Activated CD4-positive, alpha-beta memory T cell treated with anti-CD3 and anti-CD28 coated beads, Interleukin-2, amount 10 ng/mL, durations not matched to agents 7 days and 5 days (primary cell): Measurements from ENCODE around the gene DHRS13. TPM values are rescaled to one million over a fixed set of nuclear protein-coding genes. Genes with fewer than 3 reads are reported as not detected.
"Not testable (repeated sequence)": the region's sequence is repeated elsewhere in the genome, so short reads cannot be mapped to it uniquely, and the experiment has no call there.

Source experiments
- CTCF ChIA-PET: fragments of 350-600 bp; sonication (Branson Sonifier 250); formaldehyde crosslinking; loops from one replicate; lab custom pipeline; 2021; ENCODE audit warnings: antibody characterized with exemption, inconsistent platforms; lab: Charles Lee
- POLR2A ChIA-PET: fragments of 350-600 bp; sonication (Branson Sonifier 250); formaldehyde crosslinking; loops from one replicate; lab custom pipeline; 2021; ENCODE audit warnings: antibody characterized with exemption; lab: Charles Lee
- DNase-seq: peaks from one replicate; pipeline ENCODE4 v3.0.0-alpha.2; 2020
- H3K27ac Mint-ChIP-seq: one replicate; pipeline ENCODE4 v1.8.0; 2021; ENCODE audit warnings: mild to moderate bottlenecking, mixed read lengths
- H3K27me3 Mint-ChIP-seq: one replicate; pipeline ENCODE4 v1.8.0; 2021; ENCODE audit warnings: mixed read lengths
- H3K36me3 Mint-ChIP-seq: one replicate; pipeline ENCODE4 v1.8.0; 2021; ENCODE audit warnings: low read depth, mixed read lengths
- H3K4me1 Mint-ChIP-seq: one replicate; pipeline ENCODE4 v1.8.0; 2021; ENCODE audit warnings: mixed read lengths
- H3K4me3 Mint-ChIP-seq: one replicate; pipeline ENCODE4 v1.8.0; 2021; ENCODE audit warnings: mild to moderate bottlenecking, mixed read lengths
- H3K9me3 Mint-ChIP-seq: one replicate; pipeline ENCODE4 v1.8.0; 2021; ENCODE audit warnings: mixed read lengths
- total RNA-seq, 2 experiments: library from RNA; stranded (reverse); gene quantifications; one replicate each; pipeline ENCODE4 v1.2.3, GENCODE V29; 2021

DHRS13 gene
- total RNA-seq, 2 experiments from 2014 or later, result 25.2 to 25.7 TPM

DNA sequence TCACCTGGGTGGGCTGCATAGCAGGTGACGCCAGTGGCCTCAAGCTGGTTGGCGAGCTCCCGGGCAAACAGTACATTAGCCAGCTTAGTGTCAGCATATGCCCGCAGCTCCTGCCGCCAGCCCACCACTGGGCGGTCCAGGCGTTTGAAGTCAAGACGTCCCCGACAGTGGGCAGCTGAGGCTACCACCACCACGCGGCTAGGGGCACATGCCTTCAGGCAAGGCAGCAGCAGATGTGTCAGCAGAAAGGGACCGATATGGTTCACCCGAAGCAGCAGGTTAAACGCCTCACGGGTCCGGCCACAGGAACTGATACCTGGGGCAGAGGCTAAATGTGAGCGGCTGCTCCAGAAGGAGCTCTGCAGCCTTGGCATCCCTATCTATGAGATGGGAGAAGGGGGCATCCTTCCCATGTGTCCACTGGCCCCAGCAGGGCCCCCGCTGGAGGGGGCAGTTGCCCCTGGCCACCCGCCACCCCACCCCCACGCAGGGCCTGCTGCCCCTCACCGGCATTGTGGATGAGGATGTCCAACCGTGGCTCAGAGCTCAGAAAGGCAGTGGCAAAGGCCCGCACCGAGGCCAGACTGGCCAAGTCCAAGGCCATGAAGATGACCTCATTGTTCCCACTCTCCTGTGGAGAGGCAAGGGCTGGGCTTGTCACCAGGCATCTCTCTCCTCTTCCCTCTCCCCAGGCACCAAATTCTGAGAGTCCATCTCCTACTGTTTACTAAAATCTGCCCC lies 1.7 kb downstream of the DHRS13 start:
- CTCF ChIA-PET, result interaction anchor here (1.3 to 5.0 kb wide), 7 partner anchors 9 to 174 kb away, joined by 3 to 37 read pairs (median 29); partner anchors contain the start of genes FAM222B, NEK8, PHF12 and TLCD1
- DNase-seq, result no peak
- Mint-ChIP-seq H3K4me1 (peaks cover 59% of the 10 kb centered on the region), H3K9me3 (no peaks in the 10 kb centered on the region), H3K36me3 (peaks cover 41% of the 10 kb centered on the region), H3K27ac (peak overlapping the region; percentile 75), H3K27me3 (no peaks in the 10 kb centered on the region), H3K4me3 (peak overlapping the region; percentile 79)
- POLR2A ChIA-PET, result interaction anchor here (1.2 to 4.4 kb wide), 8 partner anchors 9 to 181 kb away, joined by 3 to 39 read pairs (median 8); partner anchors contain the start of genes FAM222B, RPL23A and TLCD1

DNA sequence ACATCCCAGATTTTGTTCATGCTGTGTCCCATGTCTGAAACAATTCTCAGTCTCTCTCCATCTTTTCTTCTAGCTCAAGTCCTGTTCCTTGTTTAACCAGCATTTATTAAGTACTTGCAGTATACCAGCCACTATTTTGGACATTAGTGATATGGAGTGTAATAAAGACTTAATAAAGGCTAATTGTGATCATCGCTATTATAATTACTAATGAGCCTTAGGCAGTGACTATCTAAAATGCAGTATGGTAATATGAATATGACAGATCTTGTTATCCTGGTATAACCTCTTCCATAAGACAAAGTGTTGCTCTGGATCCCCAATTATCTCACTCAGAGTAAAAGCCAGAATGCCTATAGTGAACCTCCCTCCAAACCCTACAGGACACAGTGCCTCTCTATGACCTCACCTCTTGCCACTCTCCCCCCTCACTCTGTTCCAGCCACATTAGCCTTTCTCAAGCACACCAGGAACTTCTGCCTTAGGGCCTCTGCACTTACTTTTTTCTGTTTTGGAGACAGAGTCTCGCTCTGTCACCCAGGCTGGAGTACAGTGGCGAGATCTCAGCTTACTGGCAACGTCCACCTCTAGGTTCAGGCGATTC lies 3.6 kb downstream of the DHRS13 start:
- peaks cover 70% of the 10 kb centered on the region for H3K4me1 Mint-ChIP-seq

DNA sequence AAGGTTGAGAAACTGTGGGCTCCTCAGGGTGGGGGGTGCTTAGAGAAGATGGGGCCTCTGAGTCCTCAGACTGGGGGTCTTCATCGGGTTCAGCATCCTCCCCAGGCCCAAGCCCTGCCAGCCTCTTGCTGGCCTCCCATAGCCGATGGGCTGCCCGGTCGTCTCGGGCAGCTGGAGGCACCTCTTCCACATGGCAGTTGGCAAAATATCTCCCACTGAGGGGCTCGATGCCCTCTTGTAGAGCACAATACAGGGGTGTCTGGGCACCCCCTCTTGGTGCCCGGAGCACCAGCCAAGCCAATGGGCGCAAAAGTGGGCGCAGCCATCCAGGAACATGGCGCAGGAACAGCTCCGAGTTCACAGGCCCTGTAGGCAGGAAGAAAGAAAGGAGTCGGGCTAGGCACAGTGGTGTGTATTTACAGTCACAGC lies 4.3 kb downstream of the DHRS13 start:
- Mint-ChIP-seq H3K27ac (peak overlapping the region; percentile 95), H3K4me1 (peaks cover 71% of the 10 kb centered on the region), H3K36me3 (peaks cover 38% of the 10 kb centered on the region), H3K27me3 (no peaks in the 10 kb centered on the region), H3K9me3 (no peaks in the 10 kb centered on the region), H3K4me3 (peak overlapping the region; percentile 2)
- CTCF ChIA-PET, result interaction anchor here (0.6 to 6.9 kb wide), 8 partner anchors 8 to 171 kb away, joined by 3 to 46 read pairs (median 4); partner anchors contain the start of genes FAM222B, NEK8 and TLCD1
- no peak for DNase-seq
- POLR2A ChIA-PET, result interaction anchor here (1.0 to 4.9 kb wide), 17 partner anchors 11 to 240 kb away, joined by 3 to 21 read pairs (median 5); partner anchors contain the start of genes ERAL1, FAM222B, PHF12 and RPL23A

More for the DNA sequence above, 3.6 kb downstream of the DHRS13 start:
- H3K4me3 Mint-ChIP-seq, result no peak overlapping the region
- peak overlapping the region; percentile 0 for H3K27ac Mint-ChIP-seq
- no peaks in the 10 kb centered on the region for H3K27me3 Mint-ChIP-seq
- H3K36me3 Mint-ChIP-seq, result peaks cover 38% of the 10 kb centered on the region
- H3K9me3 Mint-ChIP-seq, result no peaks in the 10 kb centered on the region
- CTCF ChIA-PET, result interaction anchor here (1.1 to 5.0 kb wide), 5 partner anchors 9 to 172 kb away, joined by 3 to 37 read pairs (median 5); partner anchors contain the start of genes FAM222B, NEK8 and TLCD1
- DNase-seq, result no peak
- POLR2A ChIA-PET, result interaction anchor here (1.7 to 4.9 kb wide), 5 partner anchors 28 to 172 kb away, joined by 5 to 21 read pairs (median 12); partner anchors contain the start of genes FAM222B and TLCD1

DNA sequence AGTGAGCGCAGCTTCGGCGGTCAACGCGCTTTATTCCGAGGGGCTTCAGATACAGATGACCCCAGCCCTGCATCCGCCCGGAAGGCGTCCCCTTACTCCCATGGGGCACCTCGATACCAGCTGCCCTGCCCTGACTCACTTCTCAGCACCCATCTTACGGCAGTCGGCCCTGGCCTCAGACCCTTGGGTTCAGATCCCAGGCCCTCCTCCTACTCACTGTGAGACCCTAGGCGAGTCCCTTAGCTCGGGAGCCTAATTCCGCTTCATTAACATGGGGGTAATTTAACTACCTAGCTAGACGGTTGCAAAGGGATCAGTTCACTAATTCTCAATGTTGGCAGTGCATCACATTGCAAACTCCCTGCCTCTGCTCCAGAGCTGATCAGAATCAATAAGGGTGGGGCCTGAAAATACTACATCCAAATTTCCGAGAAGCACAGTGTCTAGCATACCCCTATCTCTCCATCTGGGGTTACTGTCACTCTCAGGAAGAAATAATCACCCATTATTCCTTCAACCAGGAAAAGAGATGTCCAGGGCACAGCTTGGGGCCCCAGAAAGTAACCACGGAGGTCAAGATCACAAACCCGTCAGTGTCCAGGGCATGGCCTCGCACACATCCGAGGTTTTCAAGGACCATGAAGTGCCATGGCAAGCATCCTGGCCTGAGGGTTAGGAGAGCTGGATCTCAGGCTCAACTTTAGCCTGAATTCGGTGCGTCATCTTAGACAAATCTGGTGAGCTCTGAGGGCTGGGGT lies 4.9 kb downstream of the DHRS13 start:
- no peaks in the 10 kb centered on the region for H3K9me3 Mint-ChIP-seq
- ChIA-PET CTCF (interaction anchor here (0.6 to 6.9 kb wide), 10 partner anchors 7 to 527 kb away, joined by 3 to 46 read pairs (median 4); partner anchors contain the start of genes FAM222B, NEK8 and TLCD1), POLR2A (interaction anchor here (1.0 to 4.9 kb wide), 19 partner anchors 10 to 253 kb away, joined by 3 to 21 read pairs (median 5); partner anchors contain the start of genes BLTP2, ERAL1, FAM222B and PHF12)
- peak overlapping the region; percentile 95 for H3K27ac Mint-ChIP-seq
- DNase-seq, result peak; percentile 53
- H3K36me3 Mint-ChIP-seq, result peaks cover 44% of the 10 kb centered on the region
- H3K27me3 Mint-ChIP-seq, result no peaks in the 10 kb centered on the region
- H3K4me1 Mint-ChIP-seq, result peaks cover 72% of the 10 kb centered on the region
- peak overlapping the region; percentile 96 for H3K4me3 Mint-ChIP-seq

DNA sequence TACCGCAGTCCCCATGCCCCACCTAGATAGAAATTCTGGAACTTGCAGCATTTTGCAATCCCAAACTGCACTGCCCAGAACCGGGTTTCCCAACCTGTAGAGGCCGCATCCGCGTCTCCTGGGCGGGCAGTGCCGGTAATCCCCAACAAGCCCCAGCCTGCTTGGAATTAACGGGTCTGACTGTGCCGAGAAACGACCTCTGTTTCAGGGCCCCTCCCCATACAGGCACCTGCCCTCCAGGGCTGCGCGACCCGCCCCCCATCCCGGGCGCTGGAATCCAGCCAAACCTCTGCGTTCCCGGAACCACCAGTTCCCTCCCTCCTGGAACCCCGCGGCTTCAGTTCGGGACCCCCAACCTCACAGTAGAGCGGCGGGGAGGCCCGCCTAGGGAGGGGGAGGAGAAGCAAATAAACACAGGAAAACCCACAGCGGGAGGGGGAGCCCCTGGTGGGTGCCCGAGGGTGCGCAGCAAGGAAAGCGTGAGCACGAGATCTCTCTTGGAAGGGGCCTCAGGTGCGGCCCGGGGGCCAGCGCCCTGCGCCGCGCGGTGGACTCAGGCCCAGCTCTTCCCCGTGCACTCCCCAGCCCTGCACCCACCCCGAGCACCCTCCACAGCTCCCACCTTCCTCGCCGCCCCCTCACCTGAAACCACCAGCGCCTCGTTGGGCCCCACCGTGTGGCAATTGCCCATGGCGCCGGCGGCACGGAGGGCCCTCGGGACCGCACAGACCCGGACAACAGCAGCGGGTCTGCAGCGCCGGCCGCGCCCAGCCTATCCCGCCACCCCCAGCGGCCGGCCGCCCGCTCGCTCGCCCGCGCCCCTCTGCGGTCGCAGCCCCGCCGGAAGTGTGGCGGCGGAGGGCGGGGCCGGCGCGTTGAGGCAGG lies 5.8 kb downstream of the DHRS13 start, which contains the start of gene FLOT2:
Gene FLOT2, minus strand, starts transcription at position 850 of the 885 bp plus-strand sequence. Its CDS starts 159 bp downstream, at position 691.
- ChIA-PET CTCF (interaction anchor here (0.6 to 6.9 kb wide), 13 partner anchors 11 to 526 kb away, joined by 3 to 46 read pairs (median 5); partner anchors contain the start of genes NEK8, PROCA1 and TLCD1), POLR2A (interaction anchor here (1.0 to 4.9 kb wide), 18 partner anchors 9 to 252 kb away, joined by 3 to 21 read pairs (median 5); partner anchors contain the start of genes BLTP2, ERAL1, FAM222B and PHF12)
- H3K27ac Mint-ChIP-seq, result peak within 1 kb of the TSS; percentile 95
- DNase-seq, result peak; percentile 69
- H3K36me3 Mint-ChIP-seq, result peaks cover 47% of the 10 kb centered on the region
- H3K9me3 Mint-ChIP-seq, result no peaks in the 10 kb centered on the region
- H3K4me3 Mint-ChIP-seq, result peak within 1 kb of the TSS; percentile 96
- H3K27me3 Mint-ChIP-seq, result no peaks in the 10 kb centered on the region
- H3K4me1 Mint-ChIP-seq, result peaks cover 78% of the 10 kb centered on the region

DNA sequence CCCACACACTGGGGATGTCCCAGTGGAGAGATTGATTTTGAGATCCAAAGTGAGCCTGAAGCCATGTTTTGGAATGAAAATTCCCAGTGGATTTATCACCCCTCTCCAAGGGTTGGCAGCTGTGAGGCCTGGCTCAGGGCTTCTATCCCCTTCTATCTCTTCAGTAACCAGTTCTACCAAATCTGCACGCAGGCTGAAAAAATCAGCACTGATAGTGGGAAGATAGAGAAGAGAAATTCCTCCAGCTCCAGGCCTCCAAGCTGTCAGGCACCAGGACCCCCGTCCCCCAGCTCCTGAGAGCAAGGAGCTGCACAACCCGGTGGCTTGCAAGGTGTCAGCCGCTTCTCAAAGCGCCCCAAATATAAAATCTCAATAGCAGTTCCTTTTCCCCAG lies 6.4 kb downstream of the DHRS13 start:
- peaks cover 47% of the 10 kb centered on the region for H3K36me3 Mint-ChIP-seq
- no peaks in the 10 kb centered on the region for H3K9me3 Mint-ChIP-seq
- H3K27ac Mint-ChIP-seq, result peak overlapping the region; percentile 95
- POLR2A ChIA-PET, result interaction anchor here (1.1 to 4.9 kb wide), 8 partner anchors 25 to 251 kb away, joined by 3 to 21 read pairs (median 6); partner anchors contain the start of genes BLTP2, FAM222B and PHF12
- DNase-seq, result no peak
- H3K27me3 Mint-ChIP-seq, result no peaks in the 10 kb centered on the region
- H3K4me3 Mint-ChIP-seq, result peak overlapping the region; percentile 96
- H3K4me1 Mint-ChIP-seq, result peaks cover 78% of the 10 kb centered on the region
- CTCF ChIA-PET, result interaction anchor here (0.7 to 6.9 kb wide), 8 partner anchors 12 to 185 kb away, joined by 3 to 46 read pairs (median 4); partner anchors contain the start of genes NEK8, PROCA1 and TLCD1

DNA sequence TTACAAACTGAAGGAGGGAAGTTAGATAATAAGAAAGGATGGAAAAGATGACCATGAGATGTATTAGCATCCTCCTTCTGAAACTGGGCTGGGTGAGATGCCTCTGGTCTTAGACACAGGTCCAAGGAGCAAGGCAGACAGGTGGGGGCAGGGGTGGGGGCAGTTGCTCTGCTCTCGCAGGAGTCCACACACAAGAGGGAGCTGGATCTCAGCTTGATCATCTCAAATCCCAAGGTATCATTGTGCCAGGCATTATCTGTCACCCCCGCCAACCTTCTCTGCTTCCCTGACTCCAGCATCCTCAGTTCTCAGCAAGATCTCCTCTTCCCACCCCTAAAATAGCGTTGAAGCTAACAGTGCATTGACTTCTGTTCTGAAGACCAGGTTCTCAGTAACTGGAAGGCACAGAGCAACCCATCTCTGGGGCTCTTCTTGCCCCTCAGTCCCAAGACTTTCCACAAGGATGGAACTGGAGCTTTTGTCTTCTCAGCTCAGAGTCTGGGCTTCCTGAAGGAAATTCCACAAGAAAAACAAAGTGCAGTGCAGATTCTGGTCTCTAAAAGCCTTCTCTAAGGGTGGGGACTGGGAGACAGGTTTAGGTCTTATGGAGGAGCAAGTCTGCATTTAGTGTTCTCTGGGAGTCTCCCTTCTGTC lies 7.0 kb downstream of the DHRS13 start:
- CTCF ChIA-PET, result interaction anchor here (0.7 to 6.9 kb wide), 9 partner anchors 7 to 185 kb away, joined by 3 to 46 read pairs (median 4); partner anchors contain the start of genes DHRS13, NEK8, PROCA1 and TLCD1
- H3K9me3 Mint-ChIP-seq, result no peaks in the 10 kb centered on the region
- H3K27ac Mint-ChIP-seq, result peak overlapping the region; percentile 95
- H3K4me3 Mint-ChIP-seq, result peak overlapping the region; percentile 96
- H3K27me3 Mint-ChIP-seq, result no peaks in the 10 kb centered on the region
- POLR2A ChIA-PET, result interaction anchor here (1.1 to 6.7 kb wide), 8 partner anchors 6 to 251 kb away, joined by 3 to 39 read pairs (median 6); partner anchors contain the start of genes BLTP2, DHRS13 and FAM222B
- peaks cover 51% of the 10 kb centered on the region for H3K36me3 Mint-ChIP-seq
- H3K4me1 Mint-ChIP-seq, result peaks cover 81% of the 10 kb centered on the region
- DNase-seq, result no peak

DNA sequence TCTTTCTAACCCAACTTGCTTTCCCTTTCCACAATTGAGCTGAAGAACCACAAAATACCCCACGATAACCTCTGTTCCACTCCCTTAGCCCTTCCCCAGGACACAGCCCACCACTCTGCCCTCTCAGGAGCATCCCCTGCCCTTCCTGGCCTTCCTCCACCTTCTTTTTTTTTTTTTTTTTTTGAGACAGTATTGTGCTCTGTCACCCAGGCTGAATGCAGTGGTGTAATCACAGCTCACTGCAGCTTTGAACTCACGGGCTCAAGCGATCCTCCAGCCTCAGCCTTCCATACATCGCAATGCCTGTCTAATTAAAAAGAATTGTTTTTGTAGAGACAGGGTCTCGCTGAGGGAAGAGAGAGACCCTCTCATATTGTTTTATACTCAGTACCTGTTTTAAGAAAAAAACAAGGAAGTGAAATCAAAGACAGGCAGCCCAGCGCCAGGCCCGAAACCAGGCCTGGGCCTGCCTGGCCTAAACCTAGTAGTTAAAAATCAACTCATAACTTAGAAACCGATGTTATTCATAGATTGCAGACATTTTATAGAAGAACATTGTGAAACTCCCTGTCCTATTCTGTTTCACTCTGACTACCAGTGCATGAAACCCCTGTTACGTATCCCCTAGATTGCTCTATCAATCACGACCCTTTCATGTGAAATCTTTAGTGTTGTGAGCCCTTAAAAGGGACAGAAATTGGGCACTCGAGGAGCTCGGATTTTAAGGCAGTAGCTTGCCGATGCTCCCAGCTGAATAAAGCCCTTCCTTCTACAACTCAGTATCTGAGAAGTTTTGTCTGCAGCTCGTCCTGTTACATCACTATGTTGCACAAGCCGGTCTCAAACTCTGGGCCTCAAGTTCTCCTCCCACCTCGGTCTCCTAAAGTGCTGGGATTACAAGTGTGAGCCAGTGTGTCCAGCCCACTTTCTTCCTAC lies 9.4 kb downstream of the DHRS13 start:
- peak overlapping the region; percentile 99 for H3K27ac Mint-ChIP-seq
- H3K36me3 Mint-ChIP-seq, result peaks cover 37% of the 10 kb centered on the region
- H3K4me3 Mint-ChIP-seq, result peak overlapping the region; percentile 75
- ChIA-PET POLR2A (interaction anchor here (0.9 to 6.7 kb wide), 18 partner anchors 9 to 400 kb away, joined by 3 to 39 read pairs (median 4); partner anchors contain the start of genes DHRS13, FAM222B, NEK8 and NUFIP2), CTCF (interaction anchor here (0.9 to 6.9 kb wide), 9 partner anchors 9 to 224 kb away, joined by 3 to 46 read pairs (median 5); partner anchors contain the start of genes DHRS13, NEK8 and TLCD1)
- not testable (repeated sequence) for H3K9me3 Mint-ChIP-seq, H3K27me3 Mint-ChIP-seq
- peak; percentile 38 for DNase-seq
- H3K4me1 Mint-ChIP-seq, result peaks cover 77% of the 10 kb centered on the region

DNA sequence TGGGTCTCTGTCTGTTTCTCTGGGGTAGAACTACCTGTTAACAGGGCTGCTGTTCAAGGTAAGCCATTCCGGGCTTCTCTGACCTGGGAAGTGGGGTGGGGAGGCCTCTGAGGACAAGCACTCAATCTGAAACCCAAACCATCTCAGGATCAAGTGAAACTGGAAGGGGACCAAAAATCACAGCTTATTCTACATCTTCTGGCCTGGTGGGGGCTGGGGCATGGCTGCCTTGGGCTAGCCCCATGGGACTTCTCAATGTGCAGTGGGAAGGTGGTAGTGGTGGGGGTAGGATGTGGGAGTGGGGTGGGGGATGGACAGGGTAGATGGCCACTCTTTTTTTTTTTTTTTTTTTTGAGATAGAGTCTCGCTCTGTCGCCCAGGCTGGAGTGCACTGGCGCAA lies 10.9 kb downstream of the DHRS13 start:
- H3K9me3 Mint-ChIP-seq, result no peaks in the 10 kb centered on the region
- no peak for DNase-seq
- H3K27me3 Mint-ChIP-seq, result no peaks in the 10 kb centered on the region
- H3K4me1 Mint-ChIP-seq, result peaks cover 71% of the 10 kb centered on the region
- no peak overlapping the region for H3K4me3 Mint-ChIP-seq
- H3K27ac Mint-ChIP-seq, result peak overlapping the region; percentile 52
- H3K36me3 Mint-ChIP-seq, result peaks cover 34% of the 10 kb centered on the region
- CTCF ChIA-PET, result interaction anchor here (1.0 to 6.9 kb wide), 4 partner anchors 10 to 164 kb away, joined by 4 to 46 read pairs (median 18); partner anchors contain the start of genes DHRS13, NEK8 and TLCD1
- POLR2A ChIA-PET, result interaction anchor here (1.3 to 6.7 kb wide), 9 partner anchors 10 to 172 kb away, joined by 3 to 39 read pairs (median 7); partner anchors contain the start of genes DHRS13, FAM222B, NEK8 and PHF12
